ENCODE data around the gene CREBRF. TPM values are rescaled to one million over a fixed set of nuclear protein-coding genes. Genes with fewer than 3 reads are reported as not detected.
"Not testable (repeated sequence)": the region's sequence is repeated elsewhere in the genome, so short reads cannot be mapped to it uniquely, and the experiment has no call there.

The CREBRF gene
- total and polyA plus RNA-seq, 2 donors (not counting 3 experiments of a cell fraction or from before 2014, with no cell fraction given): 2.7 to 8.8 TPM

GRCh38 chr5:173153842-173154241, 97.7 kb downstream of the CREBRF start:
- CTCF ChIA-PET: interaction anchor here (0.8 kb wide), 2 partner anchors 10 to 12 kb away, joined by 3 read pairs; no protein-coding TSS in a partner anchor
- Histone ChIP-seq H3K4me2 (ENCODE audit: insufficient read depth, low read length) (no peak overlapping the region), H3K27ac (ENCODE audit: insufficient read depth, low read depth, low read length) (no peak overlapping the region), H3K79me2 (ENCODE audit: control insufficient read depth, insufficient read depth, low read length) (no peaks in the 10 kb centered on the region), H3K4me1 (ENCODE audit: control insufficient read depth, extremely low read depth, insufficient read depth, low read length) (no peaks in the 10 kb centered on the region), H4K20me1 (replicated peaks; ENCODE audit: control insufficient read depth, extremely low read depth, insufficient read depth, low read length) (no peaks in the 10 kb centered on the region), H3K36me3 (ENCODE audit: control insufficient read depth in 2 of 2, extremely low read depth in 1 of 2, insufficient read depth in 2 of 2, low read length in 2 of 2) (peaks cover 3 to 19% of the 10 kb centered on the region in 2 experiments), H3K9ac (replicated peaks; ENCODE audit: extremely low read depth, insufficient read depth, low read length) (no peak overlapping the region), H3K4me3 (replicated peaks in 1 of 3; ENCODE audit: insufficient read depth in 1 of 3, low read depth in 1 of 3, low read length in 3 of 3) (no peak overlapping the region), H3K9me3 (replicated peaks; ENCODE audit: control insufficient read depth, insufficient read depth, low read length) (no peaks in the 10 kb centered on the region), H3K9me1 (replicated peaks; ENCODE audit: control insufficient read depth, extremely low read depth, insufficient read depth, low read length) (no peaks in the 10 kb centered on the region), H2AFZ (ENCODE audit: low read depth, low read length) (no peak overlapping the region), H3K27me3 (ENCODE audit: control insufficient read depth in 2 of 2, insufficient read depth in 2 of 2, low read length in 2 of 2) (no peaks in the 10 kb centered on the region)
- DNase-seq (ENCODE audit: low read depth, low spot score) (no peak), FAIRE-seq (no peak)
- intact Hi-C loops (cut with micrococcal nuclease) (no loop called here), dilution Hi-C loops (cut with MboI; ENCODE audit: extremely low pct_ligation_motif_present, low sequenced_read_pairs) (no loop called here)
- POLR2A ChIA-PET: no interaction called here
- TF ChIP-seq POLR2A (IDR thresholded peaks at IDR 0.05; ENCODE audit: low read depth, low read length) (no peak), MYC (IDR thresholded peaks at IDR 0.05; ENCODE audit: low read depth, low read length) (no peak), POLR2AphosphoS5 (IDR thresholded peaks at IDR 0.05; ENCODE audit: insufficient read depth, low read depth, low read length) (no peak), EZH2 (IDR thresholded peaks at IDR 0.05; ENCODE audit: borderline replicate concordance, low read depth, low read length, severe bottlenecking) (no peak), FOS (IDR thresholded peaks at IDR 0.05; ENCODE audit: borderline replicate concordance, insufficient read depth, low read length) (no peak), GATA2 (IDR thresholded peaks at IDR 0.05; ENCODE audit: insufficient read depth, insufficient read length, low read depth, low read length) (no peak), JUN (IDR thresholded peaks at IDR 0.05; ENCODE audit: borderline replicate concordance, insufficient read depth, insufficient read length, low read depth) (no peak)
- TF ChIP-seq, protein P1, sequence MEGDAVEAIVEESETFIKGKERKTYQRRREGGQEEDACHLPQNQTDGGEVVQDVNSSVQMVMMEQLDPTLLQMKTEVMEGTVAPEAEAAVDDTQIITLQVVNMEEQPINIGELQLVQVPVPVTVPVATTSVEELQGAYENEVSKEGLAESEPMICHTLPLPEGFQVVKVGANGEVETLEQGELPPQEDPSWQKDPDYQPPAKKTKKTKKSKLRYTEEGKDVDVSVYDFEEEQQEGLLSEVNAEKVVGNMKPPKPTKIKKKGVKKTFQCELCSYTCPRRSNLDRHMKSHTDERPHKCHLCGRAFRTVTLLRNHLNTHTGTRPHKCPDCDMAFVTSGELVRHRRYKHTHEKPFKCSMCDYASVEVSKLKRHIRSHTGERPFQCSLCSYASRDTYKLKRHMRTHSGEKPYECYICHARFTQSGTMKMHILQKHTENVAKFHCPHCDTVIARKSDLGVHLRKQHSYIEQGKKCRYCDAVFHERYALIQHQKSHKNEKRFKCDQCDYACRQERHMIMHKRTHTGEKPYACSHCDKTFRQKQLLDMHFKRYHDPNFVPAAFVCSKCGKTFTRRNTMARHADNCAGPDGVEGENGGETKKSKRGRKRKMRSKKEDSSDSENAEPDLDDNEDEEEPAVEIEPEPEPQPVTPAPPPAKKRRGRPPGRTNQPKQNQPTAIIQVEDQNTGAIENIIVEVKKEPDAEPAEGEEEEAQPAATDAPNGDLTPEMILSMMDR (IDR thresholded peaks at IDR 0.05; ENCODE audit: extremely low read depth in 1 of 2, insufficient read depth in 1 of 2, low read depth in 1 of 2, low read length in 2 of 2): no peak
- TF ChIP-seq, protein P2, sequence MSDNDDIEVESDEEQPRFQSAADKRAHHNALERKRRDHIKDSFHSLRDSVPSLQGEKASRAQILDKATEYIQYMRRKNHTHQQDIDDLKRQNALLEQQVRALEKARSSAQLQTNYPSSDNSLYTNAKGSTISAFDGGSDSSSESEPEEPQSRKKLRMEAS (IDR thresholded peaks at IDR 0.05; ENCODE audit: insufficient read depth, insufficient read length): no peak
- no TSS peak for BruUV-seq (replicated peaks)

DNA sequence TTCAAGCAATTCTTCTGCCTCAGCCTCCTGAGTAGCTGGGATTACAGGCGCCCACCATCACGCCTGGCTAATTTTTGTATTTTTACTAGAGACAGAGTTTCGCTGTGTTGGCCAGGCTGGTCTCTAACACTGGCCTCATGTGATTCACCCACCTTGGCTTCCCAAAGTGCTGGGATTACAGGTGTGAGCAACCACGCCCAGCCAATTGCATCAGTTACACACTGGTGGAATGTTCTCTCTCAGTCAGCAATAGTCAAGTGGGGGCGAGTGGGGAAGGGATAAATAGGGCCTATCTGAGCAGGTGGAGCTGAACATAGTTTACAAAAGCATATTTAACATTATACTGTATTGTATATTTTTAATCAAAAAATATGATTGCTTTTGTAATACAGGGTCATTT, 98.5 kb downstream of the CREBRF start:
- H4K20me1 ChIP-seq (replicated peaks; ENCODE audit: control insufficient read depth, extremely low read depth, insufficient read depth, low read length); BruUV-seq (replicated peaks); H3K4me1 ChIP-seq (ENCODE audit: control insufficient read depth, extremely low read depth, insufficient read depth, low read length); H3K9ac ChIP-seq (replicated peaks; ENCODE audit: extremely low read depth, insufficient read depth, low read length); dilution Hi-C loops (cut with MboI; ENCODE audit: extremely low pct_ligation_motif_present, low sequenced_read_pairs); H3K9me3 ChIP-seq (replicated peaks; ENCODE audit: control insufficient read depth, insufficient read depth, low read length); H3K4me2 ChIP-seq (ENCODE audit: insufficient read depth, low read length); H3K27ac ChIP-seq (ENCODE audit: insufficient read depth, low read depth, low read length); H3K4me3 ChIP-seq (replicated peaks in 1 of 3; ENCODE audit: insufficient read depth in 1 of 3, low read depth in 1 of 3, low read length in 3 of 3); H3K27me3 ChIP-seq (ENCODE audit: control insufficient read depth in 2 of 2, insufficient read depth in 2 of 2, low read length in 2 of 2); H2AFZ ChIP-seq (ENCODE audit: low read depth, low read length); CTCF ChIA-PET; H3K9me1 ChIP-seq (replicated peaks; ENCODE audit: control insufficient read depth, extremely low read depth, insufficient read depth, low read length); DNase-seq (ENCODE audit: low read depth, low spot score); FAIRE-seq; POLR2A ChIA-PET; H3K79me2 ChIP-seq (ENCODE audit: control insufficient read depth, insufficient read depth, low read length); intact Hi-C loops (cut with micrococcal nuclease): not testable (repeated sequence)
- peaks cover 3 to 13% of the 10 kb centered on the region in 2 experiments for H3K36me3 ChIP-seq (ENCODE audit: control insufficient read depth in 2 of 2, extremely low read depth in 1 of 2, insufficient read depth in 2 of 2, low read length in 2 of 2)
